ENCODE measurements around the gene RPL18A.

RPL18A gene

GRCh38 chr19:17817668-17818363 lies 41.9 kb upstream of the RPL18A start:
- Histone ChIP-seq H3K27me3 (ENCODE audit: control insufficient read depth, insufficient read depth, low read length) (no peaks in the 10 kb centered on the region), H3K4me3 (ENCODE audit: low read depth, low read length) (no peak overlapping the region), H3K27ac (no peak overlapping the region), H3K9me3 (ENCODE audit: control insufficient read depth, low read length) (no peaks in the 10 kb centered on the region), H3K79me2 (no peaks in the 10 kb centered on the region), H3K4me2 (ENCODE audit: low read length) (no peak overlapping the region), H3K9ac (no peak overlapping the region), H3K36me3 (ENCODE audit: control insufficient read depth, insufficient read depth, low read length) (no peaks in the 10 kb centered on the region), H2AFZ (no peak overlapping the region), H3K4me1 (peaks cover 3% of the 10 kb centered on the region)
- TF ChIP-seq CTCF (IDR thresholded peaks at IDR 0.05), result no peak

- Histone ChIP-seq H3K36me3 (ENCODE audit: control insufficient read depth, insufficient read depth, low read length) (no peaks in the 10 kb centered on the region), H3K79me2 (no peaks in the 10 kb centered on the region), H3K9ac (no peak within 1 kb of the TSS), H2AFZ (no peak within 1 kb of the TSS), H3K27ac (no peak within 1 kb of the TSS), H3K4me3 (ENCODE audit: low read depth, low read length) (no peak within 1 kb of the TSS), H3K27me3 (ENCODE audit: control insufficient read depth, insufficient read depth, low read length) (no peaks in the 10 kb centered on the region), H3K9me3 (ENCODE audit: control insufficient read depth, low read length) (no peaks in the 10 kb centered on the region), H3K4me1 (peaks cover 3% of the 10 kb centered on the region), H3K4me2 (ENCODE audit: low read length) (no peak within 1 kb of the TSS)
- TF ChIP-seq CTCF (IDR thresholded peaks at IDR 0.05), result no peak
Observed at GRCh38 chr19:17821190-17821589, 38.5 kb upstream of the RPL18A start, which contains the start of gene INSL3. Gene INSL3 (minus strand): TSS chr19:17821519. CDS start chr19:17821506, 13 bp downstream.

GRCh38 chr19:17824339-17824738 lies 35.4 kb upstream of the RPL18A start:
- Histone ChIP-seq H3K9ac (no peak overlapping the region), H3K27me3 (ENCODE audit: control insufficient read depth, insufficient read depth, low read length) (no peaks in the 10 kb centered on the region), H2AFZ (no peak overlapping the region), H3K36me3 (ENCODE audit: control insufficient read depth, insufficient read depth, low read length) (no peaks in the 10 kb centered on the region), H3K27ac (no peak overlapping the region), H3K79me2 (no peaks in the 10 kb centered on the region), H3K4me1 (peaks cover 3% of the 10 kb centered on the region), H3K9me3 (ENCODE audit: control insufficient read depth, low read length) (no peaks in the 10 kb centered on the region), H3K4me2 (ENCODE audit: low read length) (no peak overlapping the region), H3K4me3 (ENCODE audit: low read depth, low read length) (no peak overlapping the region)
- TF ChIP-seq CTCF (IDR thresholded peaks at IDR 0.05), result no peak

GRCh38 chr19:17826508-17827056 lies 33.1 kb upstream of the RPL18A start:
- Histone ChIP-seq H3K4me1 (no peaks in the 10 kb centered on the region), H3K27me3 (ENCODE audit: control insufficient read depth, insufficient read depth, low read length) (no peaks in the 10 kb centered on the region), H3K9ac (no peak overlapping the region), H2AFZ (no peak overlapping the region), H3K4me2 (ENCODE audit: low read length) (no peak overlapping the region), H3K27ac (no peak overlapping the region), H3K4me3 (ENCODE audit: low read depth, low read length) (no peak overlapping the region), H3K9me3 (ENCODE audit: control insufficient read depth, low read length) (no peaks in the 10 kb centered on the region), H3K79me2 (no peaks in the 10 kb centered on the region), H3K36me3 (ENCODE audit: control insufficient read depth, insufficient read depth, low read length) (no peaks in the 10 kb centered on the region)
- TF ChIP-seq CTCF (IDR thresholded peaks at IDR 0.05), result no peak
